HepG2 (cell line): ENCODE results near the gene BST2. TPM values are rescaled to one million over a fixed set of nuclear protein-coding genes. Genes with fewer than 3 reads are reported as not detected.

Source experiments
- ARID2 ChIP-seq: sonication (generic); formaldehyde crosslinking; IDR thresholded peaks from 2 replicates; pipeline ENCODE4 v1.8.1; 2022; ENCODE audit warnings: mild to moderate bottlenecking, missing genetic modification reagents, borderline replicate concordance
- BORCS8-MEF2B ChIP-seq: sonication (generic); formaldehyde crosslinking; IDR thresholded peaks from 2 replicates; pipeline ENCODE4 v1.8.0; 2022; ENCODE audit warnings: mild to moderate bottlenecking, missing genetic modification reagents
- ELF4 ChIP-seq: sonication (generic); formaldehyde crosslinking; IDR thresholded peaks from 2 replicates; pipeline ENCODE4 v1.5.0; 2020; ENCODE audit warnings: missing genetic modification reagents, mild to moderate bottlenecking, moderate library complexity, borderline replicate concordance
- GFI1 ChIP-seq: sonication (generic); formaldehyde crosslinking; IDR thresholded peaks from 2 replicates; pipeline ENCODE4 v1.5.0; 2020; ENCODE audit warnings: missing genetic modification reagents, mild to moderate bottlenecking, borderline replicate concordance
- HMG20A ChIP-seq: IDR thresholded peaks from 2 replicates; pipeline ENCODE4 v1.6.1; 2016; ENCODE audit warnings: borderline replicate concordance
- POGZ ChIP-seq: sonication (generic); formaldehyde crosslinking; IDR thresholded peaks from 2 replicates; pipeline ENCODE4 v1.4.0; 2020; ENCODE audit warnings: mild to moderate bottlenecking, missing genetic modification reagents
- POLR2AphosphoS5 ChIP-seq: IDR thresholded peaks from 2 replicates; pipeline ENCODE4 v1.6.1; 2012; ENCODE audit warnings: low read depth, low read length
- REPIN1 ChIP-seq: sonication (generic); formaldehyde crosslinking; IDR thresholded peaks from 2 replicates; pipeline ENCODE4 v1.8.0; 2022; ENCODE audit warnings: missing genetic modification reagents, low read depth, mild to moderate bottlenecking, borderline replicate concordance
- ZBTB7B ChIP-seq: sonication (generic); formaldehyde crosslinking; IDR thresholded peaks from 2 replicates; pipeline ENCODE4 v1.4.0; 2020; ENCODE audit warnings: missing genetic modification reagents
- ZFAT ChIP-seq: sonication (generic); formaldehyde crosslinking; conservative IDR thresholded peaks from 2 replicates; pipeline ENCODE4 v1.8.1; 2023; ENCODE audit warnings: missing genetic modification reagents, inconsistent platforms
- ZNF335 ChIP-seq: sonication (generic); formaldehyde crosslinking; IDR thresholded peaks from 2 replicates; pipeline ENCODE4 v1.4.0; 2020; ENCODE audit warnings: missing genetic modification reagents
- ZNF432 ChIP-seq: sonication (generic); formaldehyde crosslinking; IDR thresholded peaks from 2 replicates; pipeline ENCODE4 v1.5.0; 2020; ENCODE audit warnings: missing genetic modification reagents, mild to moderate bottlenecking, borderline replicate concordance
- ZNF556 ChIP-seq: sonication (generic); formaldehyde crosslinking; IDR thresholded peaks from 2 replicates; pipeline ENCODE4 v1.4.0; 2020; ENCODE audit warnings: mild to moderate bottlenecking, missing genetic modification reagents, borderline replicate concordance
- ZNF709 ChIP-seq: sonication (generic); formaldehyde crosslinking; IDR thresholded peaks from 2 replicates; pipeline ENCODE4 v1.5.0; 2020; ENCODE audit warnings: mild to moderate bottlenecking, missing genetic modification reagents
- ZNF784 ChIP-seq: sonication (generic); formaldehyde crosslinking; IDR thresholded peaks from 2 replicates; pipeline ENCODE4 v1.5.1; 2020; ENCODE audit warnings: missing genetic modification reagents, mild to moderate bottlenecking, borderline replicate concordance
- ZSCAN31 ChIP-seq: sonication (generic); formaldehyde crosslinking; IDR thresholded peaks from 2 replicates; pipeline ENCODE4 v1.5.0; 2020; ENCODE audit warnings: low read depth, mild to moderate bottlenecking, missing genetic modification reagents
- ZZZ3 ChIP-seq: sonication (generic); formaldehyde crosslinking; IDR thresholded peaks from 2 replicates; pipeline ENCODE4 v1.4.0; 2020; ENCODE audit warnings: missing genetic modification reagents, mild to moderate bottlenecking, borderline replicate concordance
- polyA plus RNA-seq, 8 experiments: library from polyadenylated mRNA; depleted of rRNA in 3 of 8; stranded (reverse) in 7 of 8; unstranded in 1 of 8; fragments of >200 nt; fragmentation: Illumina TruSeq in 4 of 8; extraction: Trizol in 4 of 8; gene quantifications; 2 replicates each; pipeline versions ENCODE4 v1.2.1 to v1.2.3, GENCODE V29; 2011 to 2016; ENCODE audit warnings: low read depth in 4 of 8, missing spikeins in 1 of 8, mixed read lengths in 1 of 8; ENCODE audit not compliant: insufficient read depth in 1 of 8
- total RNA-seq, 5 experiments: library from RNA; depleted of rRNA; stranded (reverse); fragments of >200 nt; fragmentation: Illumina TruSeq; extraction: Trizol; gene quantifications; 2 replicates each; pipeline ENCODE4 v1.2.3, GENCODE V29; 2016; ENCODE audit warnings: low read depth in 1 of 5
- TF ChIP-seq, protein P1 (sequence below): conservative IDR thresholded peaks from 2 replicates; pipeline ENCODE4 v1.6.1; 2018; ENCODE audit warnings: missing genetic modification reagents
- TF ChIP-seq, protein P2 (sequence below): sonication (generic); formaldehyde crosslinking; IDR thresholded peaks from 2 replicates; pipeline ENCODE4 v1.5.0; 2020; ENCODE audit warnings: mild to moderate bottlenecking, missing genetic modification reagents
- TF ChIP-seq, protein P3 (sequence below): sonication (generic); formaldehyde crosslinking; IDR thresholded peaks from 2 replicates; pipeline ENCODE4 v1.9.0; 2022; ENCODE audit warnings: low read depth, missing genetic modification reagents

The BST2 gene
- total and polyA plus RNA-seq, 2 of the 13 experiments (the other 11 are each of a cell fraction or from before 2014, with no cell fraction given) = 58.8 to 93.8 TPM

DNA sequence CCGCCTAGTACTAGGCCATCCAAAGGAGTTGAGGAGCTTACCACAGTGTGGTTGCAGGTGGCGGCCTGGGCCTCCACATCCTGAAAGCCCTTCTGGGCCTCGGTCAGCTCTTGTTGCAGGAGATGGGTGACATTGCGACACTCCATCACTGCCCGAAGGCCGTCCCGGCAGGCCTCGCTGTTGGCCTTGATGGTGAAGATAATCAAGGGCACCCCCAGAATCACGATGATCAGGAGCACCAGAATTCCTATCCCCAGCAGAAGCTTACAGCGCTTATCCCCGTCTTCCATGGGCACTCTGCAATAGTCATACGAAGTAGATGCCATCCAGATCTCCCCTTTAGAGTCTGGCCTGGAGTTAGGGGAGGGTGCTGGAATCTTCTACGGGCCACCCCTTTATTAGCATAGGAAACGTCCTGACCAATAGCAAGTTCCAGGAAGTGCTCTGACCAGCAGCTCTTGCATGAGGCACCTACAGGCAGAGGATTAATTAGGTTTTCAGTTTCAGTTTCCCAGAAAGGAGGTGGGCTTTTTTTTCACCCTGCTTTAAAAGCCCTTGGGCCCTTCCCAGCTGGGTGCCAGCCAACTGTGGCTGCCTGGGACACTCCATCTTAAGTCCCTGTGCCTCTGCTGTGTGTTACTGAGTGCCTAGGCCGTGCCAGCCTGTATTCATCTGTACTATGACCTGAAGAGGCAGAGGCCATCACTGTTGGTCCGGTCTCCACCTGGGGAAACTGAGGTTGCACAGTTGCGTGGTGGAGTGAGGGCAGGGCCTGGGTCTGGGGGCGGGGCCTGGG lies at the start of gene BST2 (continued):
- peak; percentile 51; the same call in 1 of the 2 replicates for TF ChIP-seq ARID2
- TF ChIP-seq ZNF784 (CRISPR knock-in tag) = 0 out of 2 replicates have a peak, but pooled peaks have one; percentile 62
- 0 out of 2 replicates have a peak, but pooled peaks have one; percentile 13 for TF ChIP-seq GFI1
- TF ChIP-seq ZNF432 (CRISPR knock-in tag) = no peak
- TF ChIP-seq, protein P1, sequence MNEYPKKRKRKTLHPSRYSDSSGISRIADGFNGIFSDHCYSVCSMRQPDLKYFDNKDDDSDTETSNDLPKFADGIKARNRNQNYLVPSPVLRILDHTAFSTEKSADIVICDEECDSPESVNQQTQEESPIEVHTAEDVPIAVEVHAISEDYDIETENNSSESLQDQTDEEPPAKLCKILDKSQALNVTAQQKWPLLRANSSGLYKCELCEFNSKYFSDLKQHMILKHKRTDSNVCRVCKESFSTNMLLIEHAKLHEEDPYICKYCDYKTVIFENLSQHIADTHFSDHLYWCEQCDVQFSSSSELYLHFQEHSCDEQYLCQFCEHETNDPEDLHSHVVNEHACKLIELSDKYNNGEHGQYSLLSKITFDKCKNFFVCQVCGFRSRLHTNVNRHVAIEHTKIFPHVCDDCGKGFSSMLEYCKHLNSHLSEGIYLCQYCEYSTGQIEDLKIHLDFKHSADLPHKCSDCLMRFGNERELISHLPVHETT (CRISPR knock-in tag) = peak; percentile 48; the same call in 1 of the 2 replicates
- no peak for TF ChIP-seq HMG20A (CRISPR knock-in tag)
- TF ChIP-seq ELF4 = peak; percentile 92
- peak; percentile 55; the same call in 1 of the 2 replicates for TF ChIP-seq REPIN1 (CRISPR knock-in tag)
- no peak; the same call in 1 of the 2 replicates for TF ChIP-seq ZNF556 (CRISPR knock-in tag)
- peak; percentile 27; the same call in 1 of the 2 replicates for TF ChIP-seq BORCS8-MEF2B (CRISPR knock-in tag)
- TF ChIP-seq, protein P2, sequence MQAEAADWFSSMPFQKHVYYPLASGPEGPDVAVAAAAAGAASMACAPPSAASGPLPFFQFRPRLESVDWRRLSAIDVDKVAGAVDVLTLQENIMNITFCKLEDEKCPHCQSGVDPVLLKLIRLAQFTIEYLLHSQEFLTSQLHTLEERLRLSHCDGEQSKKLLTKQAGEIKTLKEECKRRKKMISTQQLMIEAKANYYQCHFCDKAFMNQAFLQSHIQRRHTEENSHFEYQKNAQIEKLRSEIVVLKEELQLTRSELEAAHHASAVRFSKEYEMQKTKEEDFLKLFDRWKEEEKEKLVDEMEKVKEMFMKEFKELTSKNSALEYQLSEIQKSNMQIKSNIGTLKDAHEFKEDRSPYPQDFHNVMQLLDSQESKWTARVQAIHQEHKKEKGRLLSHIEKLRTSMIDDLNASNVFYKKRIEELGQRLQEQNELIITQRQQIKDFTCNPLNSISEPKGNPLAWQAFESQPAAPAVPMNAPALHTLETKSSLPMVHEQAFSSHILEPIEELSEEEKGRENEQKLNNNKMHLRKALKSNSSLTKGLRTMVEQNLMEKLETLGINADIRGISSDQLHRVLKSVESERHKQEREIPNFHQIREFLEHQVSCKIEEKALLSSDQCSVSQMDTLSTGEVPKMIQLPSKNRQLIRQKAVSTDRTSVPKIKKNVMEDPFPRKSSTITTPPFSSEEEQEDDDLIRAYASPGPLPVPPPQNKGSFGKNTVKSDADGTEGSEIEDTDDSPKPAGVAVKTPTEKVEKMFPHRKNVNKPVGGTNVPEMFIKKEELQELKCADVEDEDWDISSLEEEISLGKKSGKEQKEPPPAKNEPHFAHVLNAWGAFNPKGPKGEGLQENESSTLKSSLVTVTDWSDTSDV = 0 out of 2 replicates have a peak, but pooled peaks have one; percentile 27
- TF ChIP-seq ZNF709 = 0 out of 2 replicates have a peak, but pooled peaks have one; percentile 35
- TF ChIP-seq, protein P3, sequence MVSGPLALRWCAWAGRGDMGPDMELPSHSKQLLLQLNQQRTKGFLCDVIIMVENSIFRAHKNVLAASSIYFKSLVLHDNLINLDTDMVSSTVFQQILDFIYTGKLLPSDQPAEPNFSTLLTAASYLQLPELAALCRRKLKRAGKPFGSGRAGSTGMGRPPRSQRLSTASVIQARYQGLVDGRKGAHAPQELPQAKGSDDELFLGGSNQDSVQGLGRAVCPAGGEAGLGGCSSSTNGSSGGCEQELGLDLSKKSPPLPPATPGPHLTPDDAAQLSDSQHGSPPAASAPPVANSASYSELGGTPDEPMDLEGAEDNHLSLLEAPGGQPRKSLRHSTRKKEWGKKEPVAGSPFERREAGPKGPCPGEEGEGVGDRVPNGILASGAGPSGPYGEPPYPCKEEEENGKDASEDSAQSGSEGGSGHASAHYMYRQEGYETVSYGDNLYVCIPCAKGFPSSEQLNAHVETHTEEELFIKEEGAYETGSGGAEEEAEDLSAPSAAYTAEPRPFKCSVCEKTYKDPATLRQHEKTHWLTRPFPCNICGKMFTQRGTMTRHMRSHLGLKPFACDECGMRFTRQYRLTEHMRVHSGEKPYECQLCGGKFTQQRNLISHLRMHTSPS (CRISPR knock-in tag) = no peak
- TF ChIP-seq ZBTB7B (CRISPR knock-in tag) = peak; percentile 1; the same call in 1 of the 2 replicates
- no peak for TF ChIP-seq ZFAT (CRISPR knock-in tag)
- peak; percentile 81 for TF ChIP-seq POLR2AphosphoS5
- no peak for TF ChIP-seq ZSCAN31 (CRISPR knock-in tag)
- 0 out of 2 replicates have a peak, but pooled peaks have one; percentile 41 for TF ChIP-seq ZNF335 (CRISPR knock-in tag)
- TF ChIP-seq POGZ (CRISPR knock-in tag) = peak; percentile 55; the same call in 1 of the 2 replicates
- no peak; the same call in 1 of the 2 replicates for TF ChIP-seq ZZZ3 (CRISPR knock-in tag)
